HuH-7 (cell line): ENCODE data around the gene DMD.
"Not testable (repeated sequence)": the region's sequence is repeated elsewhere in the genome, so short reads cannot be mapped to it uniquely, and the experiment has no call there.

Experiments used
- DNase-seq: peaks from one replicate; pipeline ENCODE4 v3.0.0; 2011; ENCODE audit warnings: low spot score

DMD gene

GRCh38 chrX:32614707-32615106 is 596.6 kb downstream of the DMD start:
- DNase-seq = no peak

- DNase-seq = no peak
These were observed 612.2 kb downstream of the DMD start for GRCh38 chrX:32599156-32599555.

GRCh38 chrX:32598707-32599106 is 612.6 kb downstream of the DMD start:
- no peak for DNase-seq

GRCh38 chrX:32597777-32598176 is 613.6 kb downstream of the DMD start:
- DNase-seq = no peak

DNA sequence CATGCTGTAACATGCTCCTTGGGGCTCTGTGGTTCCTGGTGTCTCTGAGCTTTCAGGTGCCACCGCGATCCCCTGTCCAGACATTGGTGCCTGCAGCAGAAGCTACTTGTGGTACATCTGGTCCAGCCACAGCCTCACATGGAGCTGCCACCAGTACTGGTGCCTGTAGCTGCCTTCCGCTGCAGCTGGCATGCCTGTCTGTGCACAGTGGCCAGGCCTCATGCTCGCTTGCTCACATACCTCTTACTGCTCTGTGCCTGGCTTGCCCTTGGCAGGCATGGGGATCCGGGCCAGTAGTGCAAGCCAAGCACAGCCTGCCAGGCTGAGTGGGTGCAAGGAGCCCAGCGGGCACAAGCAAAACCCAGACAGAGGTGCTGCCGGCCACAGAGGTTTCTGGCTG is 618.6 kb downstream of the DMD start:
- DNase-seq = no peak

GRCh38 chrX:32591589-32591988 is 619.8 kb downstream of the DMD start:
- no peak for DNase-seq

DNA sequence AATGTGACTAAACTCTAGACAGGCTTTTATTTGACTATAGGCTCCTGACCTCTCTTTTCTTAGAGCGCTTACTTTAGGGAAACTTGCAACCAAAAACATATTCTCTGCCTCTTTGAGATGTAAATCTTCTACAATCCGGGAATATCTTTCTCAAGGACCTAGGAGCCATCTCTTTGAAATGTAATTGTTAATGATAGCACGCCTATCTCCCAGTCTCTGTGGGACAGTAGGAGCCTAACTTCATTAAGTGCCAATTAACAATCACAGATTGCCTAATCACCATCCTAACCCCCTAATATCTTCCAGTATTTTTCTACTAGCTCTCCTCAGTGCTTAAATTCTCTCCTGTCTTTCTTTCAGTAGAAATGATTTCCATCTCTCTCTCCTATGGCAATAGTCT is 628.6 kb downstream of the DMD start:
- no peak for DNase-seq

- no peak for DNase-seq
These were observed 634.5 kb downstream of the DMD start for GRCh38 chrX:32576885-32577284.

GRCh38 chrX:32572644-32573043 is 638.7 kb downstream of the DMD start:
- no peak for DNase-seq

- no peak for DNase-seq
These were observed 639.8 kb downstream of the DMD start for GRCh38 chrX:32571579-32571978.

- no peak for DNase-seq
These were observed 649.1 kb downstream of the DMD start for GRCh38 chrX:32562261-32562660.

DNA sequence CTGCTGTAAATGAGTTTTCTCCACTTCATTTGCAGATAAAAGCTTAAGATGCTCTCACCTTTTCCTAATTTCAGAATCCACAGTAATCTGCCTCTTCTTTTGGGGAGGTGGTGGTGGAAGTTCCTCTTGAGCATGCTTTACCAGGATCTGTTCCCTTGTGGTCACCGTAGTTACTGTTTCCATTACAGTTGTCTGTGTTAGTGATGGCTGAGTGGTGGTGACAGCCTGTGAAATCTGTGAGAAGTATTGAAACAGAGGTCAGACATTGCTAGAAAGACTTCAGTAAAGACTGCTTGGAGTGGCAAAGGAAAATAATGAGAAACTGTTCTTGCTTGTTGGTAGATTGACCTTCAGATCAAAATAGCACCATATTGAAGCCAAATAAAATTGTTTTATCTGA is 666.2 kb downstream of the DMD start:
- no peak for DNase-seq

- DNase-seq = no peak
These were observed 672.8 kb downstream of the DMD start for GRCh38 chrX:32538554-32538953.

DNA sequence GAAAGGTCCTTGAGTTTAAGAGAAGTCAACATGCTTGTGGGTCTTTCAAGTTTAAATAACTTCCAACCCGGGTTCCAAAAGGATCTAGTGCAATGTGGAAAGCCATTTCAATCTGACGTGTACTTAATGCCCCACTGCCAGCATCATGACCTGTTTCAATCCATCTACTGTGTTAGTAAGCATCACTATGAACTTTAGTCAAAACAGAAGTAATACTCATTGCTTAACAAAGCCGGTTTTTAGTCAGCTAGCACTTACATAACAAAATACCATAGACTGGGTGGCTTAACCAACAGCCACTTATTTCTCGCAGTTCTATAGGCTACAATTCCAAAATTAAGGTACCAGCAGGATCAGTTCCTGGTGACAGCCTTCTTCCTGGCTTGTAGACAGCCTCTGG is 677.5 kb downstream of the DMD start:
- no peak for DNase-seq

GRCh38 chrX:32532262-32532661 is 679.1 kb downstream of the DMD start:
- DNase-seq = no peak

- no peak for DNase-seq
These were observed 680.4 kb downstream of the DMD start for GRCh38 chrX:32530802-32531403.

GRCh38 chrX:32528451-32528850 is 682.9 kb downstream of the DMD start:
- DNase-seq = not testable (repeated sequence)

- no peak for DNase-seq
These were observed 686.1 kb downstream of the DMD start for GRCh38 chrX:32525234-32525633.

DNA sequence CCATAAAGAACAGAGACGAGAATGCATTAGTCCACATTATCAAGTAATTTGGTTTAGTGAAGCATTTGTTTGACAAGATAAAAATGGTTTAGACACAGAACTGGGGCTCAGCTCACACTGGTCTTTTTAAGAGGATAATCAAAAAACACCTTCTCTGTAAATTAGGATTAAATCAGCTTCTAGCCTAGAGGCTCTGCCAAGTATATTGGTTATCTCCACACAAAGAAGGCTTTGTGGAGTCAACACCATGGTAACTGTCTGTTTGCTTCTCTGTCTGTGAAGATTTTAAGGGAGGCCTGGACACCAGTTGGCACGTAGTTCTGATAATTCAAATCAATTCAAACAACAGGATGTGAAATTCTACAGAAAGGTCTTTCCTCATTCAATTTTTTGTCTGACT is 687.0 kb downstream of the DMD start:
- no peak for DNase-seq

- no peak for DNase-seq
These were observed 690.6 kb downstream of the DMD start for GRCh38 chrX:32520789-32521188.

DNA sequence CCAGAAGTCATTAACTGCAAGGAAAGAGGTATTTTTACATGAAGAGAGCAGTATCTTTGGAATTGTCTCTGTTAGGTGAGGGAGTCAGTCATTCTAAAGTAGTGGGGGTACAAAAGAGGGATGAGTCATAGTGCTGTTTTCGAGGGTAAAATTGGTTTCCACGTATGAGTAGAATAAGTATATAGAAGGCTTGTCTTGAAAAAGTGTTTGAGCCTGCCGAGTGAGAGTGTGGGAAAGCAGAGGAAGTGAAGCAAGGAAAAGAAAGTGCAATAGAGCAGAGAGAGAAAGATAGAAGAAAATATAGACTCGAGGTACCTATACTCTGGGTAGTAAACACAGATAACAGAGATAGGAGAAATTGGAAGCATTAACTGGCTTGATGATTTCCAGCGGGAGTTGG is 696.4 kb downstream of the DMD start:
- no peak for DNase-seq

- DNase-seq = no peak
These were observed 709.7 kb downstream of the DMD start for GRCh38 chrX:32501606-32502005.

GRCh38 chrX:32496671-32497070 is 714.7 kb downstream of the DMD start:
- no peak for DNase-seq

GRCh38 chrX:32495855-32496254 is 715.5 kb downstream of the DMD start:
- no peak for DNase-seq

DNA sequence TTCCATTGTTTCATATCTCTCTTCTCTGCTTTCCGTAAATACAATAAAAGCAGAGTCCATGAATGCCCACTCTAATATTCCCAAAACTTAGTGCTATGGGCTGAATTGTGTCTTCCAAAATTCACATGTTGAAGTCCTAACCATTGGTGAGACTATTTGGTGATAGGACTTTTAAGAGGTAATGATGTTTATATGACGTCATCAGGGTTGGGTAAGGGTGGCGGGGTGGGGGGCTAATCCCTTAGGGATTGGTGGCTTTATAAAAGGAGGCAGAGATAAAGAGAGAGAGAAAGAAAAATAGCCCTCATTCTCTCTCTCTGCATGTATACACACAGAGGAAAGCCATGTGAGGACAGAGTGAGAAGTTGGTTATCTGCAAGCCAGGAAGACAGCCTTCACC is 722.2 kb downstream of the DMD start:
- no peak for DNase-seq
